Middle frontal gyrus (tissue), 1 donor: ENCODE results near the gene ATP6V1G1.
A peak's percentile ranks its signal among the peaks of the same experiment; 100 is the strongest.
"Not testable (repeated sequence)": the region's sequence is repeated elsewhere in the genome, so short reads cannot be mapped to it uniquely, and the experiment has no call there.

Source experiments
- DNase-seq: peaks from one replicate; pipeline ENCODE4 v3.0.0-alpha.2; 2015; ENCODE audit warnings: low spot score; ENCODE audit errors: extremely low spot score

The ATP6V1G1 gene

GRCh38 chr9:114587345-114588202 lies at the start of gene ATP6V1G1:
Gene ATP6V1G1 (plus strand): TSS chr9:114587769. CDS start chr9:114587839, 70 bp downstream.
- peak; percentile 98 for DNase-seq

- no peak for DNase-seq
Measured at GRCh38 chr9:114538241-114538640, 49.3 kb upstream of the ATP6V1G1 start.

- no peak for DNase-seq
Measured at GRCh38 chr9:114539701-114540380, 47.7 kb upstream of the ATP6V1G1 start.

GRCh38 chr9:114545055-114545454 lies 42.5 kb upstream of the ATP6V1G1 start:
- no peak for DNase-seq

- no peak for DNase-seq
Measured at GRCh38 chr9:114546851-114547250, 40.7 kb upstream of the ATP6V1G1 start.

- DNase-seq: no peak
Measured at GRCh38 chr9:114549697-114550330, 37.8 kb upstream of the ATP6V1G1 start.

- DNase-seq: no peak
Measured at GRCh38 chr9:114551750-114552685, 35.6 kb upstream of the ATP6V1G1 start.

- DNase-seq: no peak
Measured at GRCh38 chr9:114552706-114553105, 34.9 kb upstream of the ATP6V1G1 start.

- no peak for DNase-seq
Measured at GRCh38 chr9:114553202-114553601, 34.4 kb upstream of the ATP6V1G1 start.

GRCh38 chr9:114555696-114556095 lies 31.9 kb upstream of the ATP6V1G1 start:
- DNase-seq: no peak

GRCh38 chr9:114558027-114558675 lies 29.4 kb upstream of the ATP6V1G1 start:
- no peak for DNase-seq

- no peak for DNase-seq
Measured at GRCh38 chr9:114559830-114560513, 27.6 kb upstream of the ATP6V1G1 start.

- DNase-seq: no peak
Measured at GRCh38 chr9:114560956-114561355, 26.6 kb upstream of the ATP6V1G1 start.

- DNase-seq: no peak
Measured at GRCh38 chr9:114561771-114562170, 25.8 kb upstream of the ATP6V1G1 start.

GRCh38 chr9:114565204-114565603 lies 22.4 kb upstream of the ATP6V1G1 start:
- DNase-seq: no peak

- DNase-seq: no peak
Measured at GRCh38 chr9:114570742-114571141, 16.8 kb upstream of the ATP6V1G1 start.

- DNase-seq: no peak
Measured at GRCh38 chr9:114571391-114571790, 16.2 kb upstream of the ATP6V1G1 start.

GRCh38 chr9:114572199-114572598 lies 15.4 kb upstream of the ATP6V1G1 start:
- DNase-seq: no peak

- DNase-seq: no peak
Measured at GRCh38 chr9:114574438-114574837, 13.1 kb upstream of the ATP6V1G1 start.

- not testable (repeated sequence) for DNase-seq
Measured at GRCh38 chr9:114576779-114577178, 10.8 kb upstream of the ATP6V1G1 start.
